MM.1S (cell line): ENCODE measurements around the gene VSTM5.

Source experiments
- CTCF ChIP-seq: fragments of 300-600 bp; sonication (generic); IDR thresholded peaks from 2 replicates; pipeline ENCODE4 v1.5.1; 2016; ENCODE audit warnings: antibody characterized with exemption, low read length, mixed read lengths
- EZH2 ChIP-seq: fragments of 300-600 bp; sonication (generic); optimal IDR thresholded peaks from 2 replicates; pipeline ENCODE3; 2017; ENCODE audit warnings: low read depth, mild to moderate bottlenecking, antibody characterized with exemption, low read length, mixed read lengths

DNA sequence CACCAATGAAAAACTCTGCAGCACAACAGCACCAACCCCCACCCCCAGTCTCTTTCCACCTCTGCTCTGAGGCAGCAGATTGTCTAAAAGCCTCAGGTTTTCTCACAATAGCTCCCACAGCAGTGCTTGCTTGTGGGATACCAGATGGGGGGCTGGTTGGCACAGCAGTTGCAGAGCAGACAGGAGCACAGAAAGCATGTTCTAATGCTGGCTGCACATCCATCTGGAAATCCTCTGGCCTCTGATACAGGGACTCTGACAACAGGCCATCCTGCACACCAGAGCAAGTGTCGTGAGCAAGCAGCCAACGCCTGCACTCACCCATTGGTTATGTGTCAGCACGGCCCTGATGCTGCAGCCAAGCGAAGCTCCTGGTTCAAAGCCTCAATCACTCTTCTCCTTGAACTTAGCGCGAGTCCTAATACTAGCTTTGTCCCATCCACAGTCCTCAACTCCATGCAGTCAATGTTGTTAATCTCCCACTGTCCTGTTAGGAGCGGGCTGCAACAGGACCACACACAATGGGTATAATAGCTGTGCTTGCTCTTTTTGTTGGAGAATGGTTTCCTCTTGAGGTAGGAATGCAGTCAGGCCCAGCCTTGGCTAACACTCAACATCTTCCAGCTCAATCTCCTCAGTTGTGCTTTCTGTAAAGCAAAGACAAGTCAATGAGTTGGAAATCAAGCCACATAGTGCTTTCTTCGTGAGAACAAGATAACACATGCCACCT is 30.3 kb downstream of the VSTM5 start:
- TF ChIP-seq EZH2: no peak
- no peak for TF ChIP-seq CTCF
